ENCODE measurements around the gene CELF2. TPM values are rescaled to one million over a fixed set of nuclear protein-coding genes. Genes with fewer than 3 reads are reported as not detected.

Gene CELF2
- total RNA-seq, 1 donor from 2014 or later = 89.2 TPM

DNA sequence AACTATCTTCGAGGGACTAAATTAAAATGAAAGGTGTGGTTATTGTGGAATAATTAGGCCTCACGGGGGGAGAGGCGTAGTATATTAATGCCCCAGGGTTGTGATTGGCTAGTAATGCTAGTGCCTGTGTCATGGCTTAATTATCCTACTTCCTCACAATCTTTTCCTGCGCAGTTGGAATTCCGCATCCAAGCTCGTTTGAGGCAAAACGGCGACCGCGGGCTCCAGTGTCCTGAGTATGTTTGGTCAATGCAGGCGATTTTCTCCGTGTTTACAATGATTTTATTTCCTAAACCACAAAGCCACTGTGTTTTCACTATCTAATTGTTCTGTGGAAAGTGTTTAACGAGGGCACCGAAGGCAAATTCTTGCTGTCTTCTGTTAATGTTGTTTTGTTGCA, 282.9 kb downstream of the CELF2 start:
- intact Hi-C loops (cut with micrococcal nuclease) = no loop called here
- TF ChIP-seq, protein P1, sequence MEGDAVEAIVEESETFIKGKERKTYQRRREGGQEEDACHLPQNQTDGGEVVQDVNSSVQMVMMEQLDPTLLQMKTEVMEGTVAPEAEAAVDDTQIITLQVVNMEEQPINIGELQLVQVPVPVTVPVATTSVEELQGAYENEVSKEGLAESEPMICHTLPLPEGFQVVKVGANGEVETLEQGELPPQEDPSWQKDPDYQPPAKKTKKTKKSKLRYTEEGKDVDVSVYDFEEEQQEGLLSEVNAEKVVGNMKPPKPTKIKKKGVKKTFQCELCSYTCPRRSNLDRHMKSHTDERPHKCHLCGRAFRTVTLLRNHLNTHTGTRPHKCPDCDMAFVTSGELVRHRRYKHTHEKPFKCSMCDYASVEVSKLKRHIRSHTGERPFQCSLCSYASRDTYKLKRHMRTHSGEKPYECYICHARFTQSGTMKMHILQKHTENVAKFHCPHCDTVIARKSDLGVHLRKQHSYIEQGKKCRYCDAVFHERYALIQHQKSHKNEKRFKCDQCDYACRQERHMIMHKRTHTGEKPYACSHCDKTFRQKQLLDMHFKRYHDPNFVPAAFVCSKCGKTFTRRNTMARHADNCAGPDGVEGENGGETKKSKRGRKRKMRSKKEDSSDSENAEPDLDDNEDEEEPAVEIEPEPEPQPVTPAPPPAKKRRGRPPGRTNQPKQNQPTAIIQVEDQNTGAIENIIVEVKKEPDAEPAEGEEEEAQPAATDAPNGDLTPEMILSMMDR (IDR thresholded peaks at IDR 0.05) = no peak
- H3K4me3 Mint-ChIP-seq = no peak overlapping the region
- DNase-seq (no peak), ATAC-seq (ENCODE audit: low read depth) (no peak)
- no peaks in the 10 kb centered on the region for H3K4me1 Mint-ChIP-seq
- CTCF ChIA-PET = interaction anchor here (1.0 kb wide), 1 partner anchor 9 kb away, joined by 3 read pairs; no protein-coding TSS in a partner anchor
- H3K36me3 Mint-ChIP-seq (ENCODE audit: low read depth) = peaks cover 92% of the 10 kb centered on the region
- H3K27me3 Mint-ChIP-seq = no peaks in the 10 kb centered on the region
- no peak overlapping the region for H3K27ac Mint-ChIP-seq
- H3K9me3 Mint-ChIP-seq = no peaks in the 10 kb centered on the region
- POLR2A ChIA-PET = no interaction called here

DNA sequence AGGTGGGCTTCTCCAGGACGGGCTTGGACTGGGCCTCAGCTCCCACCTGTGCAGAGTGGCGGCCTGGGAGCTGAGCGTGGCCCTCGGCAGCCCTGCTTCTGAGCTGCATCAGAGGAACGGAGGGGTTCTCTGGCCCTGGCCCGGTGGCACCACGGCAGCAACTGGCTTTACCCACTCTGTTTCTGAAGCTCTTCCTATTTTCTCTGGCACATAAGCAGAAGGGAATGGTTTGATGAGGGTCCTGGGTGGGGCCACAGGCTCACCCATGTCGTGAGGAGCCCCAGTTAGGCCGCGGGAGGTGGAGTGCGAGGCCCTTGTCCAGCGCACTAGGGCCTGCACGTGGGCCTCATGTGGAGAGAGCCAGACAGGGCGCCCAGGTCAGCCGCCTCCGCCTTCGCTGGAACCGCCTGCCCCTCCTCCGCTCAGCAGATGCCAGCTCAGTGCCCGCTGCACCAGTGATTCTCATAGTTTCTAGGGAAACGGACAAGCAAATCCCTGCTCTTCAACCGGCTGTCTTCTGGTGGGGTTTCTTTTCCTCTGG, 284.0 kb downstream of the CELF2 start:
- no peak overlapping the region for H3K27ac Mint-ChIP-seq
- ChIA-PET CTCF (no interaction called here), POLR2A (no interaction called here)
- no peak overlapping the region for H3K4me3 Mint-ChIP-seq
- ATAC-seq (ENCODE audit: low read depth) = no peak
- TF ChIP-seq, protein P1 (IDR thresholded peaks at IDR 0.05) = no peak
- no peaks in the 10 kb centered on the region for H3K4me1 Mint-ChIP-seq
- intact Hi-C loops (cut with micrococcal nuclease) = no loop called here
- no peaks in the 10 kb centered on the region for H3K27me3 Mint-ChIP-seq
- H3K36me3 Mint-ChIP-seq (ENCODE audit: low read depth) = peaks cover 92% of the 10 kb centered on the region
- no peak for DNase-seq
- no peaks in the 10 kb centered on the region for H3K9me3 Mint-ChIP-seq

DNA sequence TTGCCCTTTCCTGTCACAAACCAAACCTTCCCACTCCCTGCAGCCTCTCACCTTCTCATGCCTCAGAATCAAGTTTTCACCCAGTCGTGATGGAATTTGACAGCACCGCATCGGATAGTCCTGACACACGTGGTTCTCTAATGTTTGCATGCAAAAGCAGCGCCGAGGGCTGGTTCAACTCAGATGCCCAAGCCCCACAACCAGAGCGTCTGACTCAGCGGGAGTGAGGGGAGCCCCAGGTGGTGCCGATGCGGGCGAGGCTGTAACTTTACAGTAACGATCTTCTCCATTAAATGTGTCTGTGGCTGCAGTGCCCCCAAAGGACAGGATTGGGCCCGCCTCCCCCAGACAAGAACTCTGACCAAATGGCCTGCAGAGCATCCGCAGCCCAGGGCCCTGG, 284.5 kb downstream of the CELF2 start:
- peaks cover 92% of the 10 kb centered on the region for H3K36me3 Mint-ChIP-seq (ENCODE audit: low read depth)
- ChIA-PET CTCF (no interaction called here), POLR2A (no interaction called here)
- H3K9me3 Mint-ChIP-seq = peaks cover 4% of the 10 kb centered on the region
- H3K4me3 Mint-ChIP-seq = no peak overlapping the region
- DNase-seq = no peak
- no peak for ATAC-seq (ENCODE audit: low read depth)
- H3K27me3 Mint-ChIP-seq = no peaks in the 10 kb centered on the region
- intact Hi-C loops (cut with micrococcal nuclease) = no loop called here
- H3K27ac Mint-ChIP-seq = no peak overlapping the region
- H3K4me1 Mint-ChIP-seq = no peaks in the 10 kb centered on the region
- TF ChIP-seq, protein P1 (IDR thresholded peaks at IDR 0.05) = no peak

DNA sequence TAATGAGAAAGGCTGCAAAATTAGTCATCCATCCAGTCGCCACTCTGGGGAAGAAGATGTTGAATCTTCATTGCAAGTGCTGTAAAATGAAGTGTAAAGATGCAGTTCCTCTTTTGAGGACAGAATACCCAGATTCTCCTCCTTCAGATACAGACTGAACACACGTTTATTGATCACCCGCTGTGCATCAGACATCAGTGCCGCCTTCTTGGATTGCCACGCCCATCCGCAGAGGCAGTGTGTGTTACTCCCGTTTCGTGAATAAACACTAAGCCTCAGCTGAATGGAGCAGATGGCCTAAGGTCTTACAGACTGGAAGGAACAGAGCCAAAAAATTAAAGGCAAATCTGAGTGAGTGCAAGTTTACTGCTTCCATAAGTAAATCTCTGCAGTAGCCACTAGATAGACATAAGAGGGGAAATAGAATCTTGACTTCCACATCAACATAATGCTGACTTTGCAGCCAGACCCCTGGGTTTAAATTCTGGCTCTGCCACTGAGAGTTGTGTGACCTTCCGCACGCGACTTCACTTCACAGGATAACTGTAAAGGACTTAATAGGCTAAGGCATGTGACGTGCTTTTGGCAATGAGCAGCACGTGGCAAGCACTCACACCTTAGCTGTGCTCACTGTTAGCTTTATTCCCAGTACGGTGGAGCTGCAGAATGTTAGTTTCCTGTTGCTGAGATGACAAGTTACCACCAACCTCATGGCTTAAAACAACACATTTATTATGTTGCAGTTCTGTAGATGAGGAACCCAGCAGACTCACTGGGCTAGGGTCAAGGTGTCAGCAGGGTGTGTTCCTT, 285.9 kb downstream of the CELF2 start:
- ATAC-seq (ENCODE audit: low read depth) = no peak
- no peak for DNase-seq
- Mint-ChIP-seq H3K9me3 (peaks cover 13% of the 10 kb centered on the region), H3K36me3 (ENCODE audit: low read depth) (peaks cover 92% of the 10 kb centered on the region), H3K4me3 (no peak overlapping the region), H3K4me1 (no peaks in the 10 kb centered on the region), H3K27ac (no peak overlapping the region), H3K27me3 (no peaks in the 10 kb centered on the region)
- TF ChIP-seq, protein P1 (IDR thresholded peaks at IDR 0.05) = no peak
- POLR2A ChIA-PET = no interaction called here
- intact Hi-C loops (cut with micrococcal nuclease) = no loop called here
- CTCF ChIA-PET = no interaction called here

DNA sequence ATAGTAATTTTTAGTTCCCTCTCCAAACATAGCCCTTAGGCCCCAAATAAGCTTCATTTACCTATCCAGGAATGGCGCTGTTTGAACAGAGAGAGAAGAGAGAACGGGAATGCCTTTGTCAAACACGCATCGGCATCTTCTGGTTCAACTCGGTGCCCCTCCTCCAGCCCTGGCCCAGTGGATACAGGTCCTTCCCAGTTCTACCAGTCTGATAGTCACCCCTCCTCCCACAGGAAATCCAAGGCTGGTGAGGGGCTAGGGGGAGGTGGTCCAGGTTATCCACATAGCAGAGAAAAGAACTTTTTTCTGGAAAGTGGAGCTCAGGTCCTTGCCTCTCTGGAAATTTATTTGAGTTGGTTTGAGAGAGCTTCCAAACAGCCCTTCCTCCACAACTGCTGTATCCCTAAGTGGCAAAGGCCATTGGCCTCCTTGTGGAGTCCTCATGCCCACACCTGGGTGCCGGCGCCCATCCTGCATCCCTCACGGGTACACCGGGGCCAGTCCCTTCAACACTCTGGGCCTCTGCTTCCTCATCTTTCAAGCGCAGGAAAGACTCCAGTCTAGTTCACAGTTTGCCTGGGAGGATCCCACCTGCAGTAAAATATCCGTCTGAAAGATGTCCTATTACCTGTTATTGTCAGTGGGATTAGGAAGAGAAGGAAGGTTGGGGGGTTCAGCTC, 287.4 kb downstream of the CELF2 start:
- no peaks in the 10 kb centered on the region for H3K27me3 Mint-ChIP-seq
- H3K4me1 Mint-ChIP-seq = no peaks in the 10 kb centered on the region
- ATAC-seq (ENCODE audit: low read depth) = no peak
- peaks cover 16% of the 10 kb centered on the region for H3K9me3 Mint-ChIP-seq
- POLR2A ChIA-PET = no interaction called here
- DNase-seq = no peak
- CTCF ChIA-PET = no interaction called here
- TF ChIP-seq, protein P1 (IDR thresholded peaks at IDR 0.05) = no peak
- intact Hi-C loops (cut with micrococcal nuclease) = no loop called here
- peaks cover 93% of the 10 kb centered on the region for H3K36me3 Mint-ChIP-seq (ENCODE audit: low read depth)
- no peak overlapping the region for H3K4me3 Mint-ChIP-seq
- H3K27ac Mint-ChIP-seq = no peak overlapping the region
